GM18502 (cell line): ENCODE data around the gene WDR87.

ENCODE experiments used
- ATAC-seq: cut with Tn5 transposase; IDR thresholded peaks from one replicate; pipeline ENCODE4 v1.9.1; 2021; ENCODE audit warnings: mild to moderate bottlenecking; ENCODE audit not compliant: unreplicated experiment, poor library complexity

The WDR87 gene

DNA sequence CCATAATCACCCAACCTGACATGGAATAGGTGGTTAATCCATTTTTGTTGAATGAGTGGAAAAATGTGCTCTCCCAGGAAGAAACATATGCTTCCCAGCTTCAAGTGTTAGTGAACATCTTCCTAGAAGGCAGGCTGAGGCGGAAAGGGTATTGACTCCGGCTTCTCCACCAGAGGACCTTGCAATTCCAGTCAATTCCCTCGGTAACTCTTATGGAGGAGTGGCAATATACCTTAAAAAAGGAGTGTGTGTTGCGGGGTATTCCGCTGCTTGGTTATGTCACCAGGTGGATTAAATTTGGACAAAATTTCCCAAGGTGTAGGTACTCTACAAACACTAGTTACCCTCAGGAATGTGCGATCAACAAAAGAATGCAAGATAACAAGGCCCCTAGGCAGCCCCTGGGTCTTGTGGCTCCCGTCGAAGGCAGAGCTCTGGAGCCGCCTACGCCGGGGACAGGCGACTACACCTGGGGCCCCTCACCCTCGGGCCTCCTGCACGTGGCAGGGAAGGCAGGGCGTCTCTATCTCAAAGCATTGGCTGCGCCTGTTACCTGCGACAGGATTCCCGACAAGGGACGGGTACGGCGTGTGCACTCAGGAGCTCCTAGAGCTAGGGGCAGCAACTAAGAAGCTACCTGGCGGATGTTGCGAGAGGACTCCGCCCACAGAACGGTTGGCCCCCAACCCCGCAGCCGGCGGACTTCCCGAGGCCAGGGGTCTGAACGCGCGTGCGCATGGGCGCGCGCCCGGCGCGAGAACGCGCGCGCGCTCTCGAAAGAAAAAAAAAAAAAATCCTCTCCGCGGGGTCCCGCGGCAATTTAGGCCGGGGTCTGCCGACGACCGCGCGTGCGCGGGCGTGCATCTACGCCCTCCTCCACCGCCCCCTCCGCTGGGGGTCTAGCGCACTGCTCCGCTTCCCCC is at the start of gene WDR87:
TSS of gene WDR87 (minus strand) at position 649 of the 923 bp plus-strand sequence. CDS start 8,355 bp downstream, outside the sequence.
- no peak for ATAC-seq

DNA sequence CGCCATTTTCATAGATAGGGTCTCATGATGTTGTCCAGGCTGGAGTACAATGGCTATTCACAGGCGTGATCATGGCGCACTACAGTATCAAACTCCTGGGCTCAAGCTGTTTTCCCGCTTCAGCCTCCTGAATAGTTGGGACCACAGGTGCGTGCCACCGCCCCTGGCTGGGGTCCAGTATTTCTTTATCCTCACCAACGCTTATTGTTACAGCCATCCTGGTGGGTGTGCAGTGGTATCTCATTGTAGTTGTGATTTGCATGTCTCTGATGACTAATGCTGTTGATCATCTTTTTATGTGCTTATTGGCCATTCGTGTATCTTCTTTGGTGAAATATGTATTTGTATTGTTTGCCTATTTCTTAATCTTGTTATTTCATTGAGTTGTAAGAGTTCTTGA is 49.6 kb upstream of the WDR87 start:
- ATAC-seq: no peak

DNA sequence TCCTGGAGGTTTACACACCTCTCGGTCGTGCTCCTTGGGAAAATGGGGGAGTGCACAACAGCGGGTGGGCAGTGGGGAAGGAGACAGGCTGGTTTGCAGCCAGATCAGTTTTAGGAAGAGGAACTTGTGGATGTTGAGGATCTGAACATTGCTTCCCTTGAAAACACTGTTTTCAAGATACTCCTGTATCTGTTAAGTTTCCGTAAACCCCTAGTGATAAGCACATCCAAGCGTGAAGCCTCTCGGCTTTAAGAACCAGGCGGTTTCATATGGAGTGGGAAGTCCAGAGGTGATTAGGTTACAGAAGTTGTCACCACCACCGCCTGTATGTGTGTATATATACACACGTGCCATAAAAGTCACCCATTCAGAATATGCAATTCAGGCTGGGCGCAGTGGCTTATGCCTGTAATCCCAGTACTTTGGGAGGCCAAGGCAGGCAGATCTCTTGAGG is 48.1 kb upstream of the WDR87 start:
- no peak for ATAC-seq

DNA sequence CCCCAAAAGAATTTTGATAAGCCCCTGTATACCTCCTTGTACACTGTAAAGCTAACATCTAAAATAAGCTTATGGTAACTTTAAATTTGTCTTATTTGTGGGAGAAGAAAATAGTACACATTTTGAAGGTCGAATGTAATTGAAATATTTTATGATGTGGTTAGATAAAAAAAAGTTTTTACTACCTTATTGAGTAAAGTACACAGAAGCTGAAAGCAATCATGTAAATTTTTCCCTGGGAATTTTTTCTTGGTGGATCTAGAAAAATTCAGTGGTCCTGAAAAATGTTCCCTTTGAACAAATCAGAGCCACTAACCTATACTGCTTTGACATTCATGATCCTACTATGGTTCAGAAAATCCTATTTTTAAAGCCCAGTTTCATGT is 47.5 kb upstream of the WDR87 start:
- no peak for ATAC-seq

DNA sequence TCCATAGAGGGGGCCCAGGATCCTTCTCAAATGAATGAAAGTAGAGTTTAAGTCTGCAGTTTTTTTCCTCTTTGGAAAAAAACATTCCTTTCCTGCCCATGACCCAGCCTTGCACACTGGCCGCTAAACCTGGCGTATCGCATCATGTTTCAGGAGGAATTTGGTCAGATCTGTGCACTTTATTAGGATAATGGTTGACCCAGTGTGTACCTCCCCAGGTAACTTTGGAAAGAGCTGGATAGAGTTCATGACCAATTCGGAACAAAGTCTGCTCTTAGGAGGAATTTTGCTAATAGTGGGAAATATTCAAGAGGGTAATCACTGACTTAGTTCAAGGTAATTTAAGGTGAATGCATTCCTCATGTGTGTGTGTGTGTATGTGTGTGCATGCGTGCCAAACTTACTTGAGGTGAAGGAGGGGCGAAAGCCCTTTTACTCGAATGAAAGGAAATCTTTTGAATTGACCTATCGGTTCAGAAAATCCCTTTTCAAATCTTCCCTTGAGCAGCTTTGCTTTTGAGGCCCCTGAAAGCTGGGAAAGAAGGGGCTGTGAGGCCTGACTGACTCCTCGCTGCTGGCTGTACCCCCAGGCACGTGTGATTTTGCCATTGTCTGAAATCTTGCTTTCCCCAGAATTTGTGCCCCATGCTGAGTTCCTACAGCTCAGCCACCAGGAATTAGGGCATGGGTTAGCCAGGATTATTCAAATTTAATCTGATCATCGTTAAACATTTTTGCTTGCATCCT is 47.0 kb upstream of the WDR87 start:
- no peak for ATAC-seq

DNA sequence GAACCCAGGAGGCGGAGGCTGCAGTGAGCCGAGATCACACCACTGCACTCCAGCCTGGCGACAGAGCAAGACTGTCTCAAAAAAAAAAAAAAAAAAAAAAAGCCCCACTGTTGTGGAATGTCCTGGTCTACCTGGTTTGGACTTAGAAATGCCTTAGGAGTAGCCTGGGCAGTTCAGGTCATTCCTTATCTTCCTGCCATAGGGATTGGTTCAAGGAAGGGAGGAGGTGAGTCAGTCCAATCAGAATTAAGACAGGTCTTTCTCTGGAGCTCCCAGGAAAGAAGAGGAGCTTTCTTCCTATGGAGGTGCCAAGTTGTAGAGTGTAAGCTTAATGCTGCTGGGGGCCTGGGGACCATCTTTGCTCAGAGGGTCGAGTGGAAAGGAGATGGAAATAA is 45.4 kb upstream of the WDR87 start:
- ATAC-seq: no peak

DNA sequence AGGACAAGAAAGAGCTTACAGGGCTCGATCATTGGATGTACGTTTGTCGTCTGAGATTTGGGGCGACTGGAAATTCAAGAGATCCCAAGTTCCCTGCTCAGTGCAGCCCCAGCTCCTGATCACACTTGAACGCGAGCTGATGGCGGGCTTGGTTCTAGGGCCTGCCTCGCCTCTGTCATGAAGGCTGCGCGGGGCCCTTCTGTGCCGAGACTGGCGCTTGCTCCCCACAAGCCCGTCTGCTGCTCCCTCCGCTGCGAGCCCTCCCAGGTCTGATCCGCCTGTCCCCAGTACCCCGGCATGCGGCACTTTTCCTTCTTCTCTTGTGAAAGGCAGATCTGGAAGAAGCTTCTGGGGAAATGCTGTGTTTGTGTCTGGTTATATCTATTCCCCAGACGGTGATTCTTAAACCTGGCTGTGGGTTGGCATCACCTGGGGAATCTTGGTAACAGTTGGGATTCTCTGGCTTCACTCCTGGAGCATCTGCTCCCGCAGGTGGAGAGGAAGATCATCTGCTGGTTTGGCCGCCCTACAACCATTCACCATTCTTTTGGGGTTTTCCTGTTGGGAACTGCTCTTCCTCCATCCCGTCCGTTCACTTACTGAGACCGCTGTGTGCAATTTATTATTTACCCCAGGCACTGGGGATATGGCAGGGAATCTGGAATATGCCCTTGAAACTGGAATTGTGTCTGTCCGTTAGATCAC is 44.2 kb upstream of the WDR87 start:
- ATAC-seq: no peak

DNA sequence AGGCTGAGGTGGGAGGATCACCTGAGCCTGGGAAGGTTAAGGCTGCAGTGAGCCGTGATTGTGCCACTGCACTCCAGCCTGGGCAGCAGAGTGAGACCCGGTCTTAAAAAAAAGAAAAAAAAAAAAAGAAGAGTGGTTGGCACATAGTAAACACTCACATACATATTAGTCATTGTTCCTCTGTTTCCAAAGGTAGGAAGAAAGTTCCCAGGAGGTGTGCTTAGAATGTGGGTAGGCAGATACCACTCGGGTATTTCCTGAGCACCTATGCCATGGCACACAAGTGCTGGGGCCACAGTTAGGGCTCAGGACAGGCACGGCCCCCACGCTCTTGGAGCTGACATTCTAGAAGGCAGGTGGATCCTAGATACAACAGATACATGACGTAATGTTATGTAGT is 42.0 kb upstream of the WDR87 start:
- no peak for ATAC-seq

DNA sequence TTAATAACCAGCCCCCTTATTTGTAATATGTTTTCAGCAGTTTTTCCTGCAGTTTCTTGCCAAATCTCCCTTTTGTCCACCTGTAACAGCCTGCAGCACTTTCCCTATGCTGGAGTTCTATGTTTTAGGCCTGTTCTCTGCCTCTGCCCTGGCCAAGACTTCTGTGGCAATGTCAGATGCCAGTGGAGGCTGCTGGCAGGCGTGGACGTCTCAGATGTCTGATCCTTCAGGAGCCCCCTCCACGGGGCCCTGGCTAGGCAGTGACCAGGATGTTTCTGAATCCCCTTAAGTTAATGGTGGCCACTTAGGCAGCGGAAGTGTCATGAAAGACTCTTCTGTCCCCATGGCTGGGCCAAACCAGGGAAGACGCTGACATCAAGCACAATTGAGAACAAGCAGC is 41.4 kb upstream of the WDR87 start:
- no peak for ATAC-seq

DNA sequence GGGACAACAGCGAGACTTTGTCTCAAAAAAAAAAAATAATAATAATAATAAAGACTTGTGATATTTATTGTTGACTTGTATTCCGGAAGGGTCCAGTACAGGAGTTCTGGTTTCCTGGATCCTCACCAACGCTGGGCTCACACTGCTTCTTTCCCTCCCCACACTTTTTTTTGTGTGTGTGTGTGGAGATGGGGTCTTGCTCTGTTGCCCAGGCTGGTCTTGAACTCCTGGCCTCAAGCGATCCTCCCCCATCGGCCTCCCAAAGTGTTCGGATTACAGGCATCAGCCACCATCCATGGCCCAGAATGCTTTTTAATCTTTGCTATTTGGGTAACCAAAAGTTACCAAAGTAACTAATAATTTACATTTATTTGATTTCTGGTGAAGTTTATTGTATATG is 39.7 kb upstream of the WDR87 start:
- no peak for ATAC-seq

DNA sequence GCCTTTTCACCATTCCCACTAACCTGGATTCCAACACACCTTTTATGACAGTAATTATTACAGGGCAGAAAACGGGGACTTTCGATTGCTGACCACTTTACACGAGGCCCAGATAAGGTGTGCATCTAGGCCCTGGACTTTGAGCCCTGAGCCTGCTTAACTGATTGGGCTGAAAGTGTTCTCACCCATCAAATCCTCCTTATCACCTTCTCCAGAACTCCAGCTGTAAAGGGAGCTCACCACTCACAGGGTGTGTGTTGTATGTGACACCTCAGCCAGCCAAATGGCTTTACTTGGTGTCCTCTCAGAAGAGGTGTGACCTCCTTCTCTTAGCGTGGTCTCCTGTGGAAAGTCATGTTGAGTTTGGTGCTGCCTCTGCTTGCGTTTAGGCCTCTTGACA is 37.1 kb upstream of the WDR87 start:
- ATAC-seq: no peak

DNA sequence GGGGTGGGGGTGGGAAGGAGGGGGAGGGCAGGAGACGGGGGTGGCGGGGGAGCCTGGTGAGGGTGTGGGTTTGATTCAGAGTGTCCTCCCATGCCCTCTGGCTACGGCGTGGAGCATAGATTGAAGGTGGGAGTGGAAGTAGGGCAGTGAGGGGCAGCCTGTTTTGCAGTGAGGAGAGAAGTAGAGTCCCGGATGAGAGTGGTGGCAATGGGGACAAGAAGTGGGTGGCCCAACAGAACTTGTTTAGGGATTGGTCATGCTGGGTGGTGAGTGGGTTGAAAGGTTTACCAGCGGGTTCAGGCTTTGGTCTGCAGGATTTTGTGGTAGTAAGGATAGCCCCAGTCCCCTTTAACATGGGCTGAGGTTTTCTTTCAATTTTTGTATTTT is 36.1 kb upstream of the WDR87 start:
- no peak for ATAC-seq

DNA sequence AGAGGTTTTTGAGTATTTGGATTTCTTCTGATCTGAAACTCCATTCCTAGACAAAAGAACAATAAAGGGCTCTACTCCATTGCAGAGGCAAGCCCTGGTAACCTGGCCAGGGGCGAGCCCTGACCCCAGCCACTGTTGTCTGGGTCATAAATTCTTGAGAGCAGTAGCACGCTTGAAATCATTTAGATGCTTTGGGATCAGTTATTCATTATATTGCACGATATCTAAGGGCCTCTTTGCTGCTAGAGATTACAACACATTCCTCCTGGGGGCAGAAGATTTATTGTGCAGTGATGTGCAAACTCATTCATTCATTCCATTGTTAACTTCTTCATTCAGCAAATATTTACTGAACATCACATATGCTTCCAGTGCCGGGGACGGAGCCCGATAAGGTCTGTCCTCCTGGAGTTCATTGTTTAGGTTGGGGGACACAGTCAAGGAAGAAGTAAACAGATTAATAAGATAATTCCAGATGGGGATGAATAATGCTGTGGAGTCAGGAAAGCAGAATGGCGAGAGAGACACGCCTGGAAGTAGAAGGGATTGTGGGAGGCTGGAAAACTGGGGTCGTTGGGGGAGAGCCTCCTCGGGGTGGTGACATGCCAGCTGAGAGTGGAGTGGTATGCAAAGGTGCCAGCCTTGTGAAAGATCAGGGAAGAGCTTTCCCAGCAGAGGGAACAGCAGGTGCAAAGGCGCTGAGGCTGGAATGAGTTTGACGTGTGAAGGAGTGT is 35.6 kb upstream of the WDR87 start:
- no peak for ATAC-seq

DNA sequence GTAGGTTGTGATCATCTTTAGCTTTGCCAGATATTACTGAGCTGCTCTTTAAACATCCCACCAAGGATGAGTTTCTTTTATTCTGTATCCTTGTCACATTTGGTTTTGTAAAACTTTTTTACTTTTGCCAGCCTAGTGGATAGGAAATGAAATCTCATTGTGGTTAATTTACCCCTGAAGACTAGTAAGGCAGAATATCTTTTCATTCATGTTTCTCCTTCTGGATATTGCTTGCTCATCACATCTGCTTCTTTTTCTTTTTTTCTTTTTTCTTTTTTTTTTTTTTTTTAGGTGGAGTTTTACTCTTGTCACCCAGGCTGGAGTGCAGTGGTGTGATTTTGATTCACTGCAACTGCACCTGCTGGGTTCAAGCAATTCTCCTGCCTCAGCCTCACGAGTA is 32.0 kb upstream of the WDR87 start:
- ATAC-seq: no peak

DNA sequence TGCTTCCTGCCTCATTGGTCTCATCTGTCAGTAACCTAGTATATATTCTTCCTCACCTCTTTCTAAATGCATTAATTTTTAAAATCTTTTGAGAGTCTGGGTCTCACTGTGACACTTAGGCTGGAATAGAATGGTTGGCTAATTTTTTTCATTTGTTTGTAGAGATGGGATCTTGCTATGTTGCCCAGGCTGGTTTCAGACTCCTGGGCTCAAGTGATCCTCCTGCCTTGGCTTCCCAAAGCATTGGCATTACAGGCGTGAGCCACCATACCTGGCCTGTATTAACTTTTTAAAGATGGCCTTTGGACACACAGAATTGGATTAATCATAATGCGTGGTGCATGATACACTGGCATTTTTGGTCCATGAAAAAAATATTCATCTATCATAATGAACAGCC is 30.5 kb upstream of the WDR87 start:
- no peak for ATAC-seq

DNA sequence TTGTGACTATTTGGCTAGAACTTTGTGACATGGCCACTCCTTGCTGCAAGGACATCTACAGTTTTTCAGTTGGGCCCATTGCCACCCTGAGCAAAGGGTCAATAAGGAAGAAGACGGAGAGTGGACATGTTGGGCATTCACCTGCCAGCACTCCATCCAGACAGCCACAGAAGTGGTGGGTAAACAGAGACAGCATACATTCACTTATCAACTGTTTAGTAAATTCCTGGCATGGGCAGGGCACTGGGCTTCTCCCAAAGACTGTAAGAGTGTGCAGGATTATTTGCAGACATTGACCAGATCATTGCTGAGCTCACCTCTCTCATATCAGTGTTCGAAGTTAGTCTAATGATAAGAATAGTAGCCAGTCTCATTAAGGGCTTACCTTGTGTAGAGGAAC is 29.8 kb upstream of the WDR87 start:
- ATAC-seq: no peak

DNA sequence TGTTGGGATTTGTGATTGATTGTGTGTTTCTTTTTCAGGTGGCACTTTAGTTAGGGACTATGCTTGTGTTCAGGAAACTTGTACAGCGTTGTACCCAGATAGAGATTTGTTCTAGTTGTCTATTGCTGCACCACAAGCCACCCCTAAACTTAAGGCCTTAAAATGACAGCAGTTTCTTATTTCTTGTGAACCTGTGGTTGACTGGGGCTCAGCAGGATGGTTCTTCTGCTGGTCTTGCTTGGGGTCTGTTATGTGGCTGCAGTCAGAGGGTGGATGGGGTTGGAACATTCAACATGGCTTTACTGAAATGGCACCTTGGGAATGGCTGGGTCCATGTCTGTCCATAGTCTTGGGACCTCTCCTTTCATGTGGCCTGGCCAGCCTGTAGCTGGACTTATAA is 28.9 kb upstream of the WDR87 start:
- no peak for ATAC-seq

DNA sequence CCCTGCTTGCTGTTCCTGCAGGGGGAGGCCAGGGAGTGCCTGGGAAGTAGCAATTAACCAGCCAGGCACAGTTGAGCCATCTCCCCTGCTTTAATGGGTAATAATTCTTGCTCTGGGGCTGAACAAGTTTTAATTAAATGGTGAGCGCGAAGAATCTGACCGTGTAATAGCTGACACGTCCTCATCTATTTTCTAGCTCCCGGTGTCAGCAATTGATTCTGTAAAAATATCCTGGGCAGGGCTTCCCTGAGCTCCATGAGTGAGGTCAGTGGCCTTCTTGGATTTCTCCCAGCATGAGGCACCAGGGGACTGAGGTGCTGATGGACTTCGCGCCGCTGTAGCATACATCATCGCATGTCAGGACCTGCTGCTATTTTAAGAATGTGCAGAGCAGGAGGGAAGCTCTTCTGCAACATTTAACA is 27.6 kb upstream of the WDR87 start:
- no peak for ATAC-seq

DNA sequence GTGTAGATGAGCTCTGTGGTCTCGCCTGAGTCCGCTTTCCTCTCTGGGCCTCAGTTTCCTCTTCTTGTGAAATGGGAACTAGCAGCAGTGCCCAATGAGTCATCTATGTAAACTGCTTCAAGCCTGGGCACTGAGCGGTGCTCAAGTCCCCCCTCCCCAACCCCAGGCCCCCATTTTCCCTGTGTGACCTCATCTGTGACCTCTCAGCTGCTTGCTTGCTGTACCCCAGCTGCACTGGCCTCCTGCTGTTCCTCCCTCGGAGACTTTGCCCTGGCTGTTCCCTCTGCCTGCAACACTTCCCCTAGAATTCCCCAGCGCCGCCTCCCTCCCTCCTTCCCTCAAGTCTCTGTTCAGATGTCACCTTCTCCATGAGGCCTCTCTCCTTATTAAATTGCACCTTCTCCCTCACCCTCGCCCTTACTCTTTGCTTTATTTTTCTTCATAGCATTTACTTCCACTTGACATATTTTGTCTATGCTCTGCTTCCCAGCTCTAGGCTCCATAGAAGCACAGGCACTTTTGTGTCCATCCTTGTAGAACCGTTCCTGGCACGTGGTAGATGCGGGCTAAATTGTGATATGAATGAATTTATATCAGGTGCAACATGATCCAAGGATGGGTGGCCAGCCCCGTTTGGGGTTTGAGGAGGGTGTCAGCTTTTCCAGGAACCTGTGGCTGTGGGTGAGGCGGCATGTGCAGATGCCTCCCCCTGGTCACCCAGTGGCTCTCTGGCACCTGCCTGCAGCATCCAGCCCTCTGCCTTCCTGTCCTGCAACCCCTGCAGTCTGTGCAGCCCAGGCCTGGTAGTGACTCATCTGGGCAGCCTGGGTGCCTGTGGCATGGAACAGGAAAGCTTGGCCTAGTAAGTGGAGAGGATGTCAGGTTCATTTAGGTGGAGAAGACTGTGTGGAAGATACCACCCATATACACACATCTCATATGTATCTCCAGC is 26.9 kb upstream of the WDR87 start:
- no peak for ATAC-seq
